ENCODE data around the gene HIF1A.
"Not testable (repeated sequence)": the region's sequence is repeated elsewhere in the genome, so short reads cannot be mapped to it uniquely, and the experiment has no call there.

HIF1A gene

DNA sequence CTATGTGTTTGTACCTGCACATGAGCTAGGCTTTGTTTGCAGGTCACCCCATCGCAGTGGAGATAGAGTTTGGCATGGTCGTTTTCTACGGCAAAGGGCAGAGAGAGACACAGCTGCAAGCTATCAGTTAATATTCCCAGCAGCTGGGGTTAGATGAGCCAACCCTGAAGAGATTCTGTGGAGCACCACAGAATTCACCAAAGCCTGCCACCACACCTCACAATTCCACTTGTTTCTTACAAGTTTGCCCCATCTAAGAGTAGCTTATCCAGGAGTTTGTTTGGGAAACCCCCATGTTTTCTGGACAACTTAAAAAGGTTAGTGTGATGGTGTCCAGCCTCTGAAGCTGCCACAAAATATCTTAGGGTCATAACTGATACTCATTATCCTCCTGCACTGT is 20.0 kb upstream of the HIF1A start:
- DNase-seq = no peak

DNA sequence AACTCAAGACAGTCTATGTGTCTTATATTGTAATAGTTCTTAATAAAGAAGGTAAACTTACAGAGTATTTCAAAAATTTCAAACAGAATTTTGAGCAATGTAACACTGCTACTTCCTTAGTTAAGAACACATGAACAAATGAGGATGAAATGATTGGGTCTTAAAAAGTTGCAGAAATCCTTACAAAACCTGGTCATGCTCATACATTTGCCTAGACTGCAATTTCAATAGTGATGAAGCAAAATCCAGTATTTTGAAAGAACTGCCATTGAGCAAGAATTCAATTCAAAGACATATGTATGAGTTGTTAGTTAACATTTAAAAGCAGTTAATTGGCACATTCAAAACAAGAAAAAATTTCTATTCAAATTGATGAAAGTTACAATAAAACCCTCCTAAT is 17.8 kb upstream of the HIF1A start:
- DNase-seq = no peak

DNA sequence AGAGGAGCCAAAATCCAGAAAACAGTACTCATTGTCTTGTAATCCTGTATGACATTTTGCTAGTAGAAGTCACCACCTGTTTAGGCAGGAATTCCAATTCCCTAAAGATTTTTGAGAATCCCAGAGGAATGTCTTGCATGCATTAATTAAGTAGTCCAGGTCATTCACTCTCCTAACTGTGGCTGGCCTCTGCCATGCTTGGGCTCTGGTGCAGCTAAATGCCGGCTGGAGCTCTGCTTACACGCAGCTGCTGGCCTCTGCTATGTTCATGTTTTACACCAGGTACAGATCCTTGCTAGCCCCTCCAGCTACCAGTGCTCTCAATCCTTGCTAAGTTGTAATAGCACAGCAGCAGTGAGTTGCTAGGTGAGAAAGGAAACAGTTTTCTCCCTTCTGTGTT is 16.3 kb upstream of the HIF1A start:
- no peak for DNase-seq

DNA sequence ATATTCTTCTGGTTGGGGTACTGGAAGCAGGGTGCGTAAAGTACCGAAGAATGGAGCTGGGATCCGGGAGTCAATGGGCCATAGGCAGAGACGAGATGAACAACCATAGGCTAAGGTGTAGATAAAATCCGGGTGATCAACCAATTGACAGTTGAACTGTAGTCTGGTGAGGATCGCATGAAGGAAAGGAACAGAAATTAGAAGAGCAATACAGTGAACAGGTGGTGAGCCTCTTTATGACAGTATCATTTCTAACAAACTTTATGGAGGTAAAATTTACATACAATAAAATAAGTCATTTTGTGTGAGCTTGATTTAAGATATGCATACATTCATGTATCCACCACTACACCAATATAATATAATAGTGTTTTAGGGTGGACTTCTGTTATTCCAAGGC is 13.9 kb upstream of the HIF1A start:
- no peak for DNase-seq

DNA sequence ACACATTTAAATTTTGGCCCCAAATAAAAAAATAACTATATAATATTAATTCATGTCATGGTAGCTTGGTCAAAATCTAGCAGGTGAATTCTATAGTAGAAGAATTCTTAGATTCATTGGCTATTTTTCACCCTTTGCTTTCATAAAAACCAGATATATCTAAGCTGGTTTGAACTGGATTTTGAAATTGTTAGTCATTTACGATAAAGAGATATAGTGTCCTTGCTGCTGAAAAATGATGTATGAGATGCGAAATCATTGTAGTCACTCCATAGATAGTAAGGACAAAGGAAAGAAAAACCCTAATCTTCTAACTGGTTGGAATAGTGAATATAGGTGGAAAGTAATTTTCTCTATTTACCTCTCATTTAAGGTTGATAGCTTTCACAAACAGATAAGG is 12.2 kb upstream of the HIF1A start:
- no peak for DNase-seq

DNA sequence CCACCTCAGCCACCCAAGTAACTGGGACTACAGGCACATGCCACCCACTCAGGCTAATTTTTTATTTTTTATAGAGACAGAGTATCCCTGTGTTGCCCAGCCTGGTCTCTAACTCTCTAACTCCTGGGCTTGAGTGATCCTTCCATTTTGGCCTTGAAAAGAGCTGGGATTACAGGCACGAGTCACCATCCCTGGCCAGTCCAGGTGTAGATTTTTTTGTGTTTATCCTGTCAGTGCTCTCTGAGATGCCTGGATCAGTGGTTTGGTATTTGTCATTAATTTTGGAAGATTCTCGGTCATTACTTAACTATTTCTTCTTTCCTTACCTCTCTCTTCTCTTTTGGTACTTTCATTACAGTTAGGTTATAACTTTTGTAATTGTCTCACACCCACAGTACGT is 5.3 kb upstream of the HIF1A start:
- DNase-seq = no peak

DNA sequence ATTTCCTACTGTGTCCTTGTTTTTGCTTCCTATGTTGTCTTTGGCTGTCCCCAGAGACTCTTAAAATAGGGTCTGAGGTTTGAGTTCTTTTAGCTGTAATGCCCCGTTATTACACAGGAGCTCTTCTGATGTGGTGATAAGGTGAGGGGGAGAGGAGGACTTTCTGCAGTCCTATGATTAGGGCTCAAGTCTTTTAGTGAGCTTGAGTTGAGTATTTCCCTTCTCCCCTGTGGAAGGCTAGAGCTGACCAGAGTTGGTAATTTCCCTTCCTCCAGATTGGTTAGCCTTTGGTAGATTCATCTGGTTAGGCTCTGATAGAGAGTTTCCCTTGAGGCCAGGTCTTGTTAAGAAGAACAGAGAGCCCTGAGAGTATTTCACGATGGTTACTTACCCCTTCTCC is 4.3 kb upstream of the HIF1A start:
- no peak for DNase-seq

DNA sequence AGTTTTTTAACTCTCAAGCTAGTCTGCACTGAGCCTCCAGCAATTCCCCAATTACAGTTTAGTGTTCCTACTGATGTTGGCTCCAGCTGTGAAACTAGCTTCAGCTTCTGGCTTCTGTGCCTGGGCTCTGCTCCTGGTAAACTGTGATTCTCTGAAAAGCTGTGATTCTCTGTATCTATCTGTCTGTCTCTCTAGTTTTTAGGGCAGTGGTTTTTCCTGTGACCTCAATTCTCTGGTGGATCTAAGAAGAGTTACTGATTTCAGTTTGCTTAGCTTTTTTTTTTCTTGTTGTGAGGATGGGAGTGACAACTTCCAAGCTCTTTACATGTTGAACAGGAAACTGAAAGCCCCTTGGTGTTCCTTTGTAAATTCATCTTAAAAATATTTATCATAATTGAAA is 3.8 kb upstream of the HIF1A start:
- no peak for DNase-seq

DNA sequence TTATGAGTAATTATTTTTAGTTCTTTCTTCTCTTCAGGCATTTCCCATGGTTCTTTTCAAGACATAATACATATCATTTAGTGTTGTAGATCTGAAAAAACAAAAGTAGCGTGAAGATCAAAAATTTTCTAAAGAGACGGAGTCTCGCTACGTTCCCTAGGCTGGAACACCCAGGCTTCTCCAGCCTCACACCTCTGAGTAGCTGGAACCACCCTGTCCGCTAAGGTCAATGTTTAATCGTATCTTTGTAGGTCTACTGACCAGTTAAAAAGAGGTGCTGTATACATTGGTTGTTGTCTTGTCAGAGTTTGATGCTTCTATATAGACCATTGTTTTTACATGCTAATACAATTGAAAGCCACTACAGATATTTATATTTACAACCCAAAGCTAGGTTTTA is 1.3 kb upstream of the HIF1A start:
- no peak for DNase-seq

DNA sequence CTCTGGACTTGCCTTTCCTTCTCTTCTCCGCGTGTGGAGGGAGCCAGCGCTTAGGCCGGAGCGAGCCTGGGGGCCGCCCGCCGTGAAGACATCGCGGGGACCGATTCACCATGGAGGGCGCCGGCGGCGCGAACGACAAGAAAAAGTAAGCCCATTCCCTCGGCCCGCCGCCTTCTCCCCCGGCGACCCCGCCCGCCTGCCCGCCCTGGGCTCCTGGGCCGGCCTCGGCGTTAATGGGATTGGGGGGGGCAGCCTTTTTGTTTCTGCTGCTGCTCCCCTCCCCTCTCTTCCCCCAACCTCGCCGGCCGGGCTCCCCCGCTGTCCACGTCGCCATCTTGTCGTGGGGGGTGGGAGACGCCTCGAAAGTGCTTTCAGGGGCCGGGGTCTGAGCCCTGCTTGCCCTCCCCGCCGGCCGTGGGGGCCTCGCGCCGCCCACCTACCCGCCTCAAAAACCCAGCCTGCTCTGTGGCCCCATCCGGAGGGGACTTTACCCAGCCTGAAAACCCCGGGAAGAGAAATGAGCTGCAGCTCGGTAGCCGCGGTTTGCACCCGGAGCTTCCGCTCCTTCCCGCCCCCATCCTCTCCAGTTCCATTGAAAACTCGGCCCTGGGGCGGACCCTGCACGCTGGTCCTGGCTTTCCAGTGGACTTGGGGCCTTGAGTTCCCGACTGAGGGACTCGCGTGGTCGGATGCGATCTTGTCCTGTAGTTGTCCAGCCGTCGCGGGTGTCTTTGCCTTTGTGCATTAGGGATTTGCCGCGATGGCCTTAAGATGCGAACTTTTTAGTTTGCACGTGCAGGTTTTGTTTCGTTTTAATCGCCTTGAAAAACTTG is 598 bp downstream of the HIF1A start:
- DNase-seq = peak; percentile 70

DNA sequence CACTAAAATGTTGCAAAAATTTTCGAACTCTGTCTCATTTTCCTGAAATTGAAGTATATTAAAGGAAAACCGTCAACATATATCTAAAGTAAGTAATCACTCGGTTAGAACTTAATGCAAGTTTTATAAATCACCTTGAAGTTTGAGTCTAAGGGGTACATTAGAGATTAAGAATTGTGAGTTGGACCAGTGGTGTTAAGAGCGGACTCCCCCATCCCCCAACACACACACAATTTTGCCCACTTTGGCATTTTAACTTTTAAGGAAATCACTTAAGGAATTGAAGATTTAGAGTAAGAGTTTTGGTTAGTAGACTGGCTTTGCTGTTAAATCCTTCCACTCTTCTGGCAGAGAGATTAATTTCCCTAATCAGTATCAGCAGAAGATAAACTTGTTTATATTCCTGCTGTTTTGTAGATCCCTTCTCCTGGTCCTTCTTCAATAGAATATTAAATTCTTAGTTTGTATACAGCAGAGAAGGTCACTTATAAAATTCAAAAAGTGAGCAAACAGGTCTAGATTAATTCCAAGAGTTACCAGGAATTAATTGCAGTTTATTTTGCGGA is 1.5 kb downstream of the HIF1A start:
- DNase-seq = no peak

DNA sequence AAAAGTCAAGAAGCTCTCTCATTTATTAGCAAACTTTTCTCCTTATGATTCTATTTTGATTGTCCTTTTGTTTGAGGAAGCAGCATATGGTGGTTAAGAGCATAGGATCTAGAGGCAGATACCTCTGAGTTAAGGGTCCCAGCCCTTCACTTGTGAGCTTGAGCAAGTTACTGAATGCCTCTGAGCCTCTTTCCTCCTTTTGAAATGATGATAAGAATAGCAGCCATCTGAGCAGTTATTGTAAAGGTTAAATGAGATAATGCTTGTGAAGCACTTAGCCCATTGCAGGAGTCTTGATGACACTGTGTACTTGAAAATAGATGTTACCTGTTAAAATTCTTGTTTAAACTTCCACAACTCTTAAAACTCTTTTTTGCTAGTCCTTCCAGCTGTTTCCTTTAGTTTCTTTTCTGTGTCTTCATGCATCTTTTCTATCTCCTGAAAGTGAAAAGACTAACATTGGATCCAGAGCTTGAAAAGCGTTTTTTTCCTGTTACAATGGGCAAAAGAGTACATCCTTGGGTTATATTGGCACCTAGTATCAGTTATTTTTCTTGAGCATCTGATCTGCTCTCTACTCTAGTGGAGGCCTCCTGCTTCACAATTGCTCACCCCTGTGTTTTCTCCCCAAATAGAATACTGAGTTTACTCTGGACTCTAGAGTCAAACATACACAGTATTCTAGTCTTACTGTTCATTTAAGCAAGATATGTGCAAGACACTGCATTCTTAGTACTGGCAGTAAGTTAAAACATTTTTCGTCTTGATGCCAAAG is 3.1 kb downstream of the HIF1A start:
- DNase-seq = no peak

DNA sequence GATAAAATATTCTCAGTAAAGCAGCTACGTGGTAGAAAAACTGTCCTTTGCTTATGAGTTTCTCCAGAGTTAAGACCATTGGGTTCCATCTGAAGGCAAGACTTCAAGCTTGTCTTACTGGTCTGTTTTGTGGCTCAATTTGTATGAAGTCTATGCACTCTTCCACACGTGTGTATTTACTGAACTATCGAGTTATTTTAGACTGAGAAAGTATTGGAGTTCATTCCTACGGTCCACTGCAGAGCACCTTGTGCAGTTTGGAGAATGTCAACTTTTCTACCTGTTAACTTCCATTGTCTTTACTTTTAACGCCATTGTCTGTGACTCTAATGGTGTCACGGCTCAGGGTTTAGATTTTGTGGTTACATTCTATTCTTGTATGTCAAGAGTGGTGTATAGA is 3.7 kb downstream of the HIF1A start:
- no peak for DNase-seq

DNA sequence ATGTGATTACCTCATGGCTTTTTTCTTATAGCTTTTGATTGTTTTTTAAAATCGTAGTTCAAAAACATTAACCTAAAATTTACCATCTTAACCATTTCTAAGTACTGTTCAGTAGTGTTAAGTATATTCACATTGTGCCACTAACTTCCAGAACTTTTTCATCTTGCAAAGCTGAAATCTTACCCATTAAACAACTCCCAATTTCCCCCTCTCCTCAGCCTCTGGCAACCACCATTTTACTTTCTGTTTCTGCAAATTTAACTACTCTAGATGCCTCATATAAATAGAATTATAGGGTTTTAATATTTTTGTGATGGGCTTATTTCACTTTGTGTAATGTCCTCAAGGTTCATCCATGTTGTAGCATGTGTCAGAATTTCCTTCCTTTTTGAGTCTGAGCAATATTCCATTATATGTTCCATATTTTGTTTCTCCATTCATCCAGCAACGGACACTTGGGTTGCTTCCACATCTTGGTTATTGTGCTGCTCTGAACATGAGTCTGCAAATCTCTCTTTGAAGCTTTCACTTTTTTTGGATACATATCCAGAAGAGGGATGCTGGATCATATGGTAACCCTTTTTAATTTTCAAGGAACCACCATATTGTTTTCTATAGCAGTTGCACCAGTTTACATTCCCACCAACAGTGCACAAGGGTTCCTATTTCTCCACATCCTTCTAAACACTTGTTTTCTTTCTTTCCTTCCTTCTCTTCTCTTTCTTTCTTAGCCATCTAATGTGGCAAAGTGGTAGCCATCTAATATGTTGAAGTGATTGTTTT is 5.0 kb downstream of the HIF1A start:
- DNase-seq = no peak

DNA sequence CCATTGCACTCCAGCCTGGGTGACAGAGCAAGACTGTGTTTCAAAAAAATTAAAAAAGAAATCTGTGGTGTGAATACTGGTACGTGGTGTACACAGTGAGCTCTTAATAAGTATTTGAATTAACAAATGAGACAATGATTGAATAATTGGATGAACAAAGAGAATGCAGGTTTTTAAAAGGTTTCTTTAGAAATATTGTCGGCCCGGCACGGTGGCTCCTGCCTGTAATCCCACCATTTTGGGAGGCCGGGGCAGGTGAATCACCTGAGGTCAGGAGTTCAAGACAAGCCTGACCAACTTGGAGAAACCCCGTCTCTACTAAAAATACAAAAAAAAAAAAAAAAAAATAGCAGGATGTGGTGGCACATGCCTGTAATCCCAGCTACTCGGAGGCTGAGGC is 6.6 kb downstream of the HIF1A start:
- DNase-seq = no peak

DNA sequence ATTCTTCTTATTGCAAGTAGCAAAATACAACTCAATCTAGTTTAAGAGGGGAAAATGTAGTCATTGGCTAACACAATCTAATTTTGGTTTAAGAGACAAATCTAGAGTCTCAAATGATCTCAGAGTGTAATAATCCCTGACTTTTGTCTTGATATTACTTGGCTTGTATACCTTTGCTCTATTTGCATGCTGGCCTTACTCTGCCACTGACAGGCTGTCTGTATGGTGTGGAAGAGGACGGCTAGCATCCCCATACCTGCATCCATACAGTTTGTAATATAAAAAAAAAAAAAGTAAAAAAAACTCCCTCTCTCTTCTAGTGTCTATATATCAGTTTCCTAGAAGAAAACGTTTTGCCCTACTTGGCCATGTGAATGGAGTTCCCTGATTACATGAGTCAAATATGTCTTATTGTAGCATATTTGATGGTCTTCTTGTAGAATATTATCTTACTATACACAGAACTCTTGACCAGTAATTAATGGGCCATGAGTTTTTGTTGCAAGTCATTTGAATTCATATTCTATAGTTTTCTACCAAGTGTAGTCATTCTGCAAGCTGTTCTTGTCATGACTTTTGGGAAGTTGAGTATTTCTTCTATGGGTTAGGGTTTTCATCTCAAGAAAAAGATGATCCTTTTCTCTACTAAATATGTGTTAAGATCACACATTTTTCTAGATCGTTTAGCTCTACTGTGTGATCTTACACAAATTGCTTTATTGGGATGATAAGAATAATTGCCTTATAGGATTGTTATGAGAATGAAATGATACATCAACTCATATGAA is 8.2 kb downstream of the HIF1A start:
- no peak for DNase-seq

DNA sequence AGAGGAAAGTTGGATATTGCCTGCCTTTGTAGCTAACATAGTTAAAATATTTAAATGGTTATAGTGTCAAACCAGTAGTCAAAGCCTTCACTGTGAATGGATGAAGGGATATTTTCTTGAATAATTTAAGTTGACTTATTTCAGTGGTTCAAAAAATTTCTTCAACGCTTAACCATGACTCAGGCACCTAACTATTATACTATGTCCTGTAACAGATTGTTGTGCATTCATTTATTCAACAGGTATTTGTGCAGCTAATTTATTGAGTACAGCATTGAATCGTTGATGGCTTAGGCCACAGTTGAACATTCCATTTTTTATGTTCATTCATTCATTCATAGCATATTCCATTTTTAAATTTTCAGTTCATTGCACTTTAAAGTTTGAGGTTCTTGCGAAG is 9.2 kb downstream of the HIF1A start:
- no peak for DNase-seq

DNA sequence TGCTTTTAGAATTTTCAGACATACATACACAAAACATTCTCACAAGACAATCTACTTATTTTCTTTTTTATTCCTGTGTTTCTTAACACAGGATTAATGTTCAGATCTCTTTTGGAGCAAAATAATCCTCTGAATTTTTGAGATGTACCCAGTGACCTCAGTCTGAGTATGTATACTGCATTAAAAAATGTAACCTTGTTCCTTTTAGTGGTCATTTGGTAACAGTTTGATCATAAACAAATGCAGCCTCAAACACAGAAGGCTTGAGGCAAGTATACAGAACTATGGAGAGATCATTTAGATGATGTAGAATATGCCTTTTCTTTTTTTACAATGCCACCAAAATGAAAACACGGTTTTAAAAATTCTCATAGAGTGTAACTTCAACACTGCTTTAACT is 9.7 kb downstream of the HIF1A start:
- no peak for DNase-seq

DNA sequence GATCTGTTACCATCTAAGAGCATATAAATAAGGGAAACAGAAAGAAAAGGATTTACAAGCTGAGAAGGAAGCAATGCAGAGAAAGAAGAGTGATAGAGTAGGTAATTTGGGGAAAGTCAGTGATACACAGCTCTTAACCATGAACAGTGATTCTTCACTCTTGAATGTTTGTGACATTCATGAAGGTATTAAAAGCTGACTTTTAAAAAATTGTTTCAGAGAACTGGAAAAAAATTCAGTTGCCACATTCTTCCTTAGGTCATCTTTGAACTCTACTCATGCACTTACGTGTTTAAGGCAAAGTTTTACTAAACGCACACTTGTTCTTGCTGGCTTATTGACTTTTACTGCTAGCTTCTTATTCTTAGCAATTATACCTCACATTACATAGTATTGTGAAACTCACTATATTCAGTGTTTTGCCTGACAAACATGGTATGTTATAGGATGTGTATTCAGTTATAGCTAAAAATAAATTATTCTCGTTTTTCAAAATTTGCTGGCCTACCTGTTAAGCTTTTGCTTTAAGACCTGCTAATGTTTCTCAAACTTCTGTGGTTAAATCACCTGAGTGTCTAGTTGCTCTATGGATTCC is 10.9 kb downstream of the HIF1A start:
- DNase-seq = no peak

DNA sequence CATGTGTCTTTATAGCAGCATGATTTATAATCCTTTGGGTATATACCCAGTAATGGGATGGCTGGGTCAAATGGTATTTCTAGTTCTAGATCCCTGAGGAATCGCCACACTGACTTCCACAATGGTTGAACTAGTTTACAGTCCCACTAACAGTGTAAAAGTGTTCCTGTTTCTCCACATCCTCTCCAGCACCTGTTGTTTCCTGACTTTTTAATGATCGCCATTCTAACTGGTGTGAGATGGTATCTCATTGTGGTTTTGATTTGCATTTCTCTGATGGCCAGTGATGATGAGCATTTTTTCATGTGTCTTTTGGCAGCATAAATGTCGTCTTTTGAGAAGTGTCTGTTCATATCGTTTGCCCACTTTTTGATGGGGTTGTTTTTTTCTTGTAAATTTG is 12.5 kb downstream of the HIF1A start:
- not testable (repeated sequence) for DNase-seq

DNA sequence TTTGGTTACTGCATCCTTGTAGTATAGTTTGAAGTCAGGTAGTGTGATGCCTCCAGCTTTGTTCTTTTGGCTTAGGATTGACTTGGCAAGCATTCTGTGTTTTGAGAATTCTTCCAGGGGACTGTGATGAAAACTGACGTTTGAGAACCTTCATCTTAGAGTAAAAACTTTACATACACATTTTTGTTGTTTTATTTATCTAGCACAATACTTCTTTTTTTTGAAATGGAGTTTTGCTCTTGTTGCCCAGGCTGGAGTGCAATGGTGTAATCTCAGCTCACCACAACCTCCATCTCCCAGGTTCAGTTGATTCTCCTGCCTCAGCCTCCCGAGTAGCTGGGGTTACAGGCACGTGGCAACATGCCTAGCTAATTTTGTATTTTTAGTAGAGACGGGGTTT is 13.4 kb downstream of the HIF1A start:
- not testable (repeated sequence) for DNase-seq
